ENCODE data around the gene FCGR2B.
"Not testable (repeated sequence)": the region's sequence is repeated elsewhere in the genome, so short reads cannot be mapped to it uniquely, and the experiment has no call there.

DNA sequence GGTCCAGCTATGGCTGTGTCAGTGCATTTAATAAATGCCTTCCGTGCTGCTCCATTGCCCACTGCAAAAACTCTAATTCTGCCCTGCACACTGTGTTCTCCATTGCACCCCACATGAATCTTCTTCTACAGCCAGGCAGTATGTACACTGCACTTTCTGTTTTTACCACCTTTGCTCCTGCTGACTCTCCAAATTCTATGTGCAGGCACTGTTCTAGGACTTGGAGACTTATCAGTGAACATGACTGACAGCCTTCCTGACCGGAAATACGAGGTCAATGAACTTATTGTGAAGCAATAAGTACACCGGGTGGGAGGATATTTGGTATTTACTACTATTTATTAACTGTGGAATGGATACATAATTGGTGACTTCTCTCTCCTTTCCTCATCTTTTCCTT lies 1.7 kb downstream of the FCGR2B start:
- TF ChIP-seq JUND (IDR thresholded peaks at IDR 0.05); RAD21 (IDR thresholded peaks at IDR 0.05; ENCODE audit: low read depth); POLR2AphosphoS5 (IDR thresholded peaks at IDR 0.05; ENCODE audit: low read depth, low read length); EZH2 (IDR thresholded peaks at IDR 0.05); CEBPB (IDR thresholded peaks at IDR 0.05; ENCODE audit: low read depth): not testable (repeated sequence)
- TF ChIP-seq, protein P1, sequence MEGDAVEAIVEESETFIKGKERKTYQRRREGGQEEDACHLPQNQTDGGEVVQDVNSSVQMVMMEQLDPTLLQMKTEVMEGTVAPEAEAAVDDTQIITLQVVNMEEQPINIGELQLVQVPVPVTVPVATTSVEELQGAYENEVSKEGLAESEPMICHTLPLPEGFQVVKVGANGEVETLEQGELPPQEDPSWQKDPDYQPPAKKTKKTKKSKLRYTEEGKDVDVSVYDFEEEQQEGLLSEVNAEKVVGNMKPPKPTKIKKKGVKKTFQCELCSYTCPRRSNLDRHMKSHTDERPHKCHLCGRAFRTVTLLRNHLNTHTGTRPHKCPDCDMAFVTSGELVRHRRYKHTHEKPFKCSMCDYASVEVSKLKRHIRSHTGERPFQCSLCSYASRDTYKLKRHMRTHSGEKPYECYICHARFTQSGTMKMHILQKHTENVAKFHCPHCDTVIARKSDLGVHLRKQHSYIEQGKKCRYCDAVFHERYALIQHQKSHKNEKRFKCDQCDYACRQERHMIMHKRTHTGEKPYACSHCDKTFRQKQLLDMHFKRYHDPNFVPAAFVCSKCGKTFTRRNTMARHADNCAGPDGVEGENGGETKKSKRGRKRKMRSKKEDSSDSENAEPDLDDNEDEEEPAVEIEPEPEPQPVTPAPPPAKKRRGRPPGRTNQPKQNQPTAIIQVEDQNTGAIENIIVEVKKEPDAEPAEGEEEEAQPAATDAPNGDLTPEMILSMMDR (IDR thresholded peaks at IDR 0.05 in 2 of 3, conservative IDR thresholded peaks at IDR 0.05 in 1 of 3; ENCODE audit: borderline replicate concordance in 1 of 3, insufficient read depth in 1 of 3, low read depth in 2 of 3, low read length in 2 of 3), result not testable (repeated sequence)
- TF ChIP-seq, protein P2, sequence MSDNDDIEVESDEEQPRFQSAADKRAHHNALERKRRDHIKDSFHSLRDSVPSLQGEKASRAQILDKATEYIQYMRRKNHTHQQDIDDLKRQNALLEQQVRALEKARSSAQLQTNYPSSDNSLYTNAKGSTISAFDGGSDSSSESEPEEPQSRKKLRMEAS (IDR thresholded peaks at IDR 0.05), result not testable (repeated sequence)
- TF ChIP-seq, protein P3, sequence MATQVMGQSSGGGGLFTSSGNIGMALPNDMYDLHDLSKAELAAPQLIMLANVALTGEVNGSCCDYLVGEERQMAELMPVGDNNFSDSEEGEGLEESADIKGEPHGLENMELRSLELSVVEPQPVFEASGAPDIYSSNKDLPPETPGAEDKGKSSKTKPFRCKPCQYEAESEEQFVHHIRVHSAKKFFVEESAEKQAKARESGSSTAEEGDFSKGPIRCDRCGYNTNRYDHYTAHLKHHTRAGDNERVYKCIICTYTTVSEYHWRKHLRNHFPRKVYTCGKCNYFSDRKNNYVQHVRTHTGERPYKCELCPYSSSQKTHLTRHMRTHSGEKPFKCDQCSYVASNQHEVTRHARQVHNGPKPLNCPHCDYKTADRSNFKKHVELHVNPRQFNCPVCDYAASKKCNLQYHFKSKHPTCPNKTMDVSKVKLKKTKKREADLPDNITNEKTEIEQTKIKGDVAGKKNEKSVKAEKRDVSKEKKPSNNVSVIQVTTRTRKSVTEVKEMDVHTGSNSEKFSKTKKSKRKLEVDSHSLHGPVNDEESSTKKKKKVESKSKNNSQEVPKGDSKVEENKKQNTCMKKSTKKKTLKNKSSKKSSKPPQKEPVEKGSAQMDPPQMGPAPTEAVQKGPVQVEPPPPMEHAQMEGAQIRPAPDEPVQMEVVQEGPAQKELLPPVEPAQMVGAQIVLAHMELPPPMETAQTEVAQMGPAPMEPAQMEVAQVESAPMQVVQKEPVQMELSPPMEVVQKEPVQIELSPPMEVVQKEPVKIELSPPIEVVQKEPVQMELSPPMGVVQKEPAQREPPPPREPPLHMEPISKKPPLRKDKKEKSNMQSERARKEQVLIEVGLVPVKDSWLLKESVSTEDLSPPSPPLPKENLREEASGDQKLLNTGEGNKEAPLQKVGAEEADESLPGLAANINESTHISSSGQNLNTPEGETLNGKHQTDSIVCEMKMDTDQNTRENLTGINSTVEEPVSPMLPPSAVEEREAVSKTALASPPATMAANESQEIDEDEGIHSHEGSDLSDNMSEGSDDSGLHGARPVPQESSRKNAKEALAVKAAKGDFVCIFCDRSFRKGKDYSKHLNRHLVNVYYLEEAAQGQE (IDR thresholded peaks at IDR 0.05; ENCODE audit: low read depth), result not testable (repeated sequence)
